NK-92 (cell line): ENCODE results near the gene ZNF786.
"Not testable (repeated sequence)": the region's sequence is repeated elsewhere in the genome, so short reads cannot be mapped to it uniquely, and the experiment has no call there.

Source experiments
- DNase-seq: peaks from one replicate; lab custom pipeline; 2025; ENCODE audit not compliant: unreplicated experiment; lab: John Stamatoyannopoulos, UW

Gene ZNF786

GRCh38 chr7:149084407-149084806 is 6.1 kb downstream of the ZNF786 start:
- DNase-seq, result no peak

- no peak for DNase-seq
These were observed 8.6 kb downstream of the ZNF786 start for GRCh38 chr7:149081914-149082313.

GRCh38 chr7:149077594-149077993 is 12.9 kb downstream of the ZNF786 start:
- no peak for DNase-seq

GRCh38 chr7:149075286-149075685 is 15.2 kb downstream of the ZNF786 start:
- DNase-seq, result no peak

- DNase-seq, result no peak
These were observed 16.2 kb downstream of the ZNF786 start for GRCh38 chr7:149074116-149074885.

- DNase-seq, result no peak
These were observed 18.1 kb downstream of the ZNF786 start for GRCh38 chr7:149072438-149072775.

GRCh38 chr7:149071641-149072437 is 18.7 kb downstream of the ZNF786 start:
- DNase-seq, result no peak

- DNase-seq, result no peak
These were observed 19.3 kb downstream of the ZNF786 start for GRCh38 chr7:149071182-149071635.

GRCh38 chr7:149070372-149071125 is 20.0 kb downstream of the ZNF786 start:
- DNase-seq, result no peak

GRCh38 chr7:149067869-149068268 is 22.6 kb downstream of the ZNF786 start:
- DNase-seq, result no peak

- DNase-seq, result no peak
These were observed 27.0 kb downstream of the ZNF786 start for GRCh38 chr7:149063476-149063875.

GRCh38 chr7:149062217-149062899 is 28.2 kb downstream of the ZNF786 start:
- DNase-seq, result not testable (repeated sequence)

GRCh38 chr7:149060156-149060555 is 30.4 kb downstream of the ZNF786 start:
- DNase-seq, result no peak

- no peak for DNase-seq
These were observed 36.6 kb downstream of the ZNF786 start for GRCh38 chr7:149053885-149054284.

- no peak for DNase-seq
These were observed 37.1 kb downstream of the ZNF786 start for GRCh38 chr7:149053384-149053783.

GRCh38 chr7:149050941-149051340 is 39.6 kb downstream of the ZNF786 start:
- DNase-seq, result no peak

GRCh38 chr7:149048805-149049204 is 41.7 kb downstream of the ZNF786 start:
- no peak for DNase-seq

- DNase-seq, result no peak
These were observed 44.1 kb downstream of the ZNF786 start for GRCh38 chr7:149046416-149046815.

- DNase-seq, result no peak
These were observed 46.6 kb downstream of the ZNF786 start for GRCh38 chr7:149043936-149044335.

GRCh38 chr7:149041350-149041749 is 49.2 kb downstream of the ZNF786 start:
- DNase-seq, result no peak

- not testable (repeated sequence) for DNase-seq
These were observed 51.9 kb downstream of the ZNF786 start for GRCh38 chr7:149038641-149039040.
